Smooth muscle cell (in vitro differentiated cells): ENCODE results near the gene CCDC187. TPM values are rescaled to one million over a fixed set of nuclear protein-coding genes. Genes with fewer than 3 reads are reported as not detected.

Source experiments
- DNase-seq: peaks from one replicate; lab custom pipeline; 2025; ENCODE audit not compliant: unreplicated experiment; lab: John Stamatoyannopoulos, UW
- H2AFZ ChIP-seq: fragments of 200-600 bp; sonication (generic); 2 replicates; pipeline ENCODE4 v1.6.0; 2016; ENCODE audit warnings: antibody characterized with exemption, low read depth, mild to moderate bottlenecking
- H3F3A ChIP-seq: fragments of 200-600 bp; sonication (generic); 2 replicates; pipeline ENCODE4 v1.6.0; 2017; ENCODE audit warnings: antibody characterized with exemption, low read depth
- H3K27ac ChIP-seq: fragments of 200-600 bp; sonication (generic); 2 replicates; pipeline ENCODE4 v1.5.1; 2016; ENCODE audit warnings: low read depth, mild to moderate bottlenecking
- H3K27me3 ChIP-seq: fragments of 200-600 bp; sonication (generic); 2 replicates; pipeline ENCODE4 v1.6.1; 2016; ENCODE audit warnings: low read depth, mild to moderate bottlenecking
- H3K36me3 ChIP-seq: fragments of 200-600 bp; sonication (generic); 2 replicates; pipeline ENCODE4 v1.5.1; 2016; ENCODE audit warnings: low read depth
- H3K4me1 ChIP-seq: fragments of 200-600 bp; sonication (generic); 2 replicates; pipeline ENCODE4 v1.5.1; 2016; ENCODE audit warnings: low read depth
- H3K4me2 ChIP-seq: fragments of 200-600 bp; sonication (generic); 2 replicates; pipeline ENCODE4 v1.6.0; 2016; ENCODE audit warnings: mild to moderate bottlenecking
- H3K4me3 ChIP-seq: fragments of 200-600 bp; sonication (generic); 2 replicates; pipeline ENCODE4 v1.5.1; 2016; ENCODE audit warnings: mild to moderate bottlenecking
- H3K79me2 ChIP-seq: fragments of 200-600 bp; sonication (generic); 2 replicates; pipeline ENCODE4 v1.6.0; 2016; ENCODE audit warnings: low read depth, mild to moderate bottlenecking
- H3K9ac ChIP-seq: fragments of 200-600 bp; sonication (generic); 2 replicates; pipeline ENCODE4 v1.6.0; 2016; ENCODE audit warnings: low read depth
- H3K9me3 ChIP-seq: fragments of 200-600 bp; sonication (generic); replicated peaks from 2 replicates; pipeline ENCODE4 v1.5.1; 2016; ENCODE audit warnings: low read depth
- H4K20me1 ChIP-seq: fragments of 200-600 bp; sonication (generic); 2 replicates; pipeline ENCODE4 v1.6.0; 2016; ENCODE audit warnings: low read depth
- WGBS: methylation state at CpG from one replicate; pipeline ENCODE4 v1.1.7; 2016; ENCODE audit warnings: low lambda C conversion rate; 5-methylcytosine and 5-hydroxymethylcytosine counted together
- polyA plus RNA-seq: library from polyadenylated mRNA; unstranded; fragments of >200 nt; fragmentation: Nextera tagmentation; extraction: Ambion mirVana; gene quantifications from 2 replicates; pipeline ENCODE4 v1.2.1, GENCODE V29; 2016
- total RNA-seq: library from RNA; depleted of rRNA; stranded (reverse); fragments of >200 nt; gene quantifications from 2 replicates; pipeline ENCODE4 v1.2.3, GENCODE V29; 2014
- TF ChIP-seq, protein P1 (sequence below): fragments of 200-600 bp; sonication (generic); IDR thresholded peaks from 2 replicates; pipeline ENCODE4 v1.5.1; 2017; ENCODE audit warnings: borderline replicate concordance, mild to moderate bottlenecking, antibody characterized with exemption; ENCODE audit not compliant: insufficient read depth, poor library complexity, severe bottlenecking

The CCDC187 gene
- total and polyA plus RNA-seq, 2 experiments from 2014 or later, result 0.10 TPM; not detected in 1

DNA sequence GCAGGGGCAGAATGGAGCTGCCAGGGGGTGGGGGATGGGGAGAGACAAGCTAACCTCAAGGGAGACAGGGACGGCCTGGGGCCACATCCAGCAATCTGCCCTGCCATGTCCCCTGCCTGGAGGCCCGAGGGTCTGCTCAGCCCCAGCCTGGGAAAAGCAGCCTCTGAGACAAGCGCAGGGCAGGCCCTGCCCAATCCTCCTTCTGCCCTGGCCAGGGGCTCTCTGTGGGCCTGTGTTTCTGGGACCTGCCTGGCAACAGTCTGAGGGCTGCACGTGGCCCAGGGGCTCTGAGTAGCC is 44.4 kb downstream of the CCDC187 start:
- no peaks in the 10 kb centered on the region for H3K36me3 ChIP-seq
- no peak overlapping the region for H3K27ac ChIP-seq
- H3K4me3 ChIP-seq, result no peak overlapping the region
- no peaks in the 10 kb centered on the region for H3K9me3 ChIP-seq
- no peaks in the 10 kb centered on the region for H3K79me2 ChIP-seq
- peaks cover 3% of the 10 kb centered on the region for H3K4me1 ChIP-seq
- no peak overlapping the region for H3K9ac ChIP-seq
- WGBS, result 84% methylated on average over 4 of the region's 4 CpGs
- no peak overlapping the region for H2AFZ ChIP-seq
- H3K4me2 ChIP-seq, result no peak overlapping the region
- TF ChIP-seq, protein P1, sequence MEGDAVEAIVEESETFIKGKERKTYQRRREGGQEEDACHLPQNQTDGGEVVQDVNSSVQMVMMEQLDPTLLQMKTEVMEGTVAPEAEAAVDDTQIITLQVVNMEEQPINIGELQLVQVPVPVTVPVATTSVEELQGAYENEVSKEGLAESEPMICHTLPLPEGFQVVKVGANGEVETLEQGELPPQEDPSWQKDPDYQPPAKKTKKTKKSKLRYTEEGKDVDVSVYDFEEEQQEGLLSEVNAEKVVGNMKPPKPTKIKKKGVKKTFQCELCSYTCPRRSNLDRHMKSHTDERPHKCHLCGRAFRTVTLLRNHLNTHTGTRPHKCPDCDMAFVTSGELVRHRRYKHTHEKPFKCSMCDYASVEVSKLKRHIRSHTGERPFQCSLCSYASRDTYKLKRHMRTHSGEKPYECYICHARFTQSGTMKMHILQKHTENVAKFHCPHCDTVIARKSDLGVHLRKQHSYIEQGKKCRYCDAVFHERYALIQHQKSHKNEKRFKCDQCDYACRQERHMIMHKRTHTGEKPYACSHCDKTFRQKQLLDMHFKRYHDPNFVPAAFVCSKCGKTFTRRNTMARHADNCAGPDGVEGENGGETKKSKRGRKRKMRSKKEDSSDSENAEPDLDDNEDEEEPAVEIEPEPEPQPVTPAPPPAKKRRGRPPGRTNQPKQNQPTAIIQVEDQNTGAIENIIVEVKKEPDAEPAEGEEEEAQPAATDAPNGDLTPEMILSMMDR, result no peak
- H4K20me1 ChIP-seq, result no peaks in the 10 kb centered on the region
- no peaks in the 10 kb centered on the region for H3F3A ChIP-seq
- H3K27me3 ChIP-seq, result no peaks in the 10 kb centered on the region
- no peak for DNase-seq

DNA sequence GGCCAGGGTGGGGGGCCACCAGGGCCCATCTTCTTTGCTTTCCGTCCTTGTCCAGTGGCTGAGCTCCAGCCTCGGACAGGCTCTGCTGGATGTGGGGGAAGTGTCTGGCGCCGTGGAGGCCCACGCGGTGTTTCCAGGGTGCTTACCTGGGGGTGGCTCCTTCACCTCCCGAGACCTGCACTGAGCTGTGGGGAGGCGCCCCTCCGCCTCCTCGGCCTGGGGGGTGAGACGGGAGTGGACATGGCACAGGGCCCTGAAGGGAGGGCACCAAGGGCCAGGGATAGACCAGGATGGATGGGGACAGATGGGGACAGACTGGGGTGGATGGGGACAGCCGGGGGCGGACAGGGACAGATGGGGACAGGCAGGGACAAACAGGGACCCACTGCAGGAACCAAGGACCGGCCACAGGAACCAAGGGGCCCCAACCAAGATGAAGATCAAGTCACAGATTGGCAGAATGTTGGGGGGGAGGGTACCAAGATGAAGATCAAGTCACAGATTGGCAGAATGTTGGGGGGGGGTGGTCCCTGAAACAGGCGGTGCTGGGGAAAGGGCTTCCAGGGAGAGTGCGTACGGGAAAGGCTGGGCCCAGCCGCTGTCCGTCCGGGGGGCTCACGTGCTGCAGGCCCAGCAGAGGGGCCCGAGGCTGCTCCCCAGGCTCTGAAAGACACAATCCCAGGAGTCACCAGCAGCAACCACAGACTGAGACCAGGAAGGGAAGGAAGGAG is 44.9 kb downstream of the CCDC187 start:
- Histone ChIP-seq H3K27ac (no peak overlapping the region), H3K4me3 (no peak overlapping the region), H3K27me3 (no peaks in the 10 kb centered on the region), H3K9ac (no peak overlapping the region), H3K9me3 (no peaks in the 10 kb centered on the region), H4K20me1 (no peaks in the 10 kb centered on the region), H3K4me1 (peaks cover 3% of the 10 kb centered on the region), H3K79me2 (no peaks in the 10 kb centered on the region), H3K4me2 (no peak overlapping the region), H3F3A (no peaks in the 10 kb centered on the region), H3K36me3 (no peaks in the 10 kb centered on the region), H2AFZ (no peak overlapping the region)
- 95% methylated on average over 21 of the region's 22 CpGs for WGBS
- DNase-seq, result no peak
- TF ChIP-seq, protein P1, result no peak

DNA sequence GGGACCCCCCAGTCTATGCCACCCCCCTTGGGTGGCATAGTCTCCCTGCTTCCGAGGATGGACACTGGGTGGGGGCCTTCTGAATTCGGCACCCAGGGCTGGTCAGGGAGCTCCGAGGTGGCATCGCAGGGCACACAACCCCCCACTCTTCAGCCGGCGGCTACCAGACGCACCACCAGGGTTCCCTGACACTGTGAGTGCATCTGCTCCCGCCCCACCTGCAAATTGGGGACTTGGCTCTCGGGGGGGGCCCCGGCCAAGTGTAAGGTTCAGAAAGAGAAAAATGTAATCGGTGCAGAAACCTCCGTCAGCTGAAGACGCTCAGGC is 45.6 kb downstream of the CCDC187 start:
- Histone ChIP-seq H3F3A (no peaks in the 10 kb centered on the region), H3K36me3 (no peaks in the 10 kb centered on the region), H3K4me3 (no peak overlapping the region), H3K4me2 (no peak overlapping the region), H2AFZ (no peak overlapping the region), H3K9me3 (no peaks in the 10 kb centered on the region), H4K20me1 (no peaks in the 10 kb centered on the region), H3K9ac (no peak overlapping the region), H3K27me3 (no peaks in the 10 kb centered on the region), H3K79me2 (no peaks in the 10 kb centered on the region), H3K27ac (no peak overlapping the region), H3K4me1 (peaks cover 3% of the 10 kb centered on the region)
- DNase-seq, result no peak
- TF ChIP-seq, protein P1, result no peak
- WGBS, result 90% methylated on average over 13 of the region's 13 CpGs
